OCI-LY7 (cell line): ENCODE measurements around the gene SLC66A1. TPM values are rescaled to one million over a fixed set of nuclear protein-coding genes. Genes with fewer than 3 reads are reported as not detected.

Experiments used
- BruUV-seq: library from RNA; stranded (reverse); fragments of 400-500 nt; replicated peaks from 2 replicates; lab custom pipeline; 2021; lab: Mats Ljungman, UMichigan
- CTCF ChIA-PET: fragments of 300-600 bp; sonication (Branson Sonifier 250); formaldehyde crosslinking; loops from one replicate; lab custom pipeline; 2022; ENCODE audit warnings: antibody characterized with exemption; ENCODE audit not compliant: unreplicated experiment; lab: Charles Lee
- POLR2A ChIA-PET: fragments of 300-600 bp; sonication (Branson Sonifier 250); formaldehyde crosslinking; loops from one replicate; lab custom pipeline; 2022; ENCODE audit warnings: antibody characterized with exemption; lab: Charles Lee
- DNase-seq: peaks from one replicate; pipeline ENCODE4 v3.0.0-alpha.2; 2015; ENCODE audit warnings: low spot score
- H2AFZ ChIP-seq: fragments of 200-600 bp; sonication (generic), shearing (Covaris generic); 2 replicates; pipeline ENCODE4 v1.6.1; 2014; ENCODE audit warnings: mild to moderate bottlenecking, antibody characterized with exemption, low read length, moderate library complexity
- H3K27ac ChIP-seq: fragments of 200-600 bp; sonication (generic); 2 replicates; pipeline ENCODE4 v1.5.1; 2014; ENCODE audit warnings: mixed run types, low read depth, mild to moderate bottlenecking, moderate library complexity, low read length, inconsistent platforms; ENCODE audit not compliant: poor library complexity, severe bottlenecking
- H3K36me3 ChIP-seq: fragments of 200-600 bp; sonication (generic); 2 replicates; pipeline ENCODE4 v1.6.1; 2014; ENCODE audit warnings: mild to moderate bottlenecking, antibody characterized with exemption, low read length, moderate library complexity, mixed read lengths; ENCODE audit not compliant: insufficient read depth
- H3K4me1 ChIP-seq: fragments of 200-600 bp; sonication (generic); 2 replicates; pipeline ENCODE4 v1.5.1; 2014; ENCODE audit warnings: mild to moderate bottlenecking, low read length; ENCODE audit not compliant: insufficient read depth, poor library complexity, severe bottlenecking
- H3K4me2 ChIP-seq: fragments of 200-600 bp; sonication (generic); 2 replicates; pipeline ENCODE4 v1.6.1; 2014; ENCODE audit warnings: mild to moderate bottlenecking, low read length
- H3K4me3 ChIP-seq: fragments of 200-600 bp; sonication (generic); 2 replicates; pipeline ENCODE4 v1.5.1; 2014; ENCODE audit warnings: mild to moderate bottlenecking, low read depth, low read length; ENCODE audit not compliant: poor library complexity, severe bottlenecking
- H3K79me2 ChIP-seq: fragments of 200-600 bp; sonication (generic); 2 replicates; pipeline ENCODE4 v1.6.1; 2016; ENCODE audit warnings: low read depth, mild to moderate bottlenecking, low read length, moderate library complexity, mixed read lengths; ENCODE audit not compliant: insufficient read depth
- H3K9me2 ChIP-seq: fragments of 200-600 bp; sonication (generic); 2 replicates; pipeline ENCODE4 v1.6.1; 2016; ENCODE audit warnings: mild to moderate bottlenecking, low read length, mixed read lengths; ENCODE audit not compliant: insufficient read depth
- H3K9me3 ChIP-seq: fragments of 200-600 bp; sonication (generic); 2 replicates; pipeline ENCODE4 v1.6.1; 2014; ENCODE audit warnings: mild to moderate bottlenecking, mixed run types, low read length, mixed read lengths
- H4K20me1 ChIP-seq: fragments of 200-600 bp; sonication (generic); 2 replicates; pipeline ENCODE4 v1.6.1; 2014; ENCODE audit warnings: mild to moderate bottlenecking, antibody characterized with exemption, low read length, moderate library complexity, mixed read lengths; ENCODE audit not compliant: insufficient read depth
- CTCF ChIP-seq: fragments of 200-600 bp; sonication (generic); conservative IDR thresholded peaks from 2 replicates; pipeline ENCODE4 v1.5.1; 2014; ENCODE audit warnings: mild to moderate bottlenecking, antibody characterized with exemption, low read length, moderate library complexity, mixed read lengths
- EZH2phosphoT487 ChIP-seq: fragments of 200-600 bp; sonication (generic); IDR thresholded peaks from 2 replicates; pipeline ENCODE4 v1.6.1; 2018; ENCODE audit warnings: low read depth, borderline replicate concordance, mild to moderate bottlenecking, mixed run types, antibody characterized with exemption, low read length, moderate library complexity, mixed read lengths
- intact Hi-C: fragments of 100-400 bp; cut with micrococcal nuclease; formaldehyde crosslinking; loops from one replicate; pipeline ENCODE4 v1.10.0; 2022; ENCODE audit not compliant: unreplicated experiment
- total RNA-seq, 2 experiments: library from RNA; depleted of rRNA in 1 of 2; stranded (reverse); fragments of >200 nt in 1 of 2; shearing (Covaris generic) in 1 of 2; gene quantifications; 2 replicates each; pipeline ENCODE4 v1.2.3, GENCODE V29; 2014 to 2022

SLC66A1 gene
- total RNA-seq, 2 experiments from 2014 or later, result 14.9 to 21.0 TPM

GRCh38 chr1:19327301-19327700 lies 15.2 kb downstream of the SLC66A1 start:
- POLR2A ChIA-PET, result no interaction called here
- Histone ChIP-seq H3K27ac (no peak overlapping the region), H3K9me2 (no peaks in the 10 kb centered on the region), H3K36me3 (peaks cover 14% of the 10 kb centered on the region), H3K4me1 (no peaks in the 10 kb centered on the region), H3K4me3 (no peak overlapping the region), H3K9me3 (no peaks in the 10 kb centered on the region), H4K20me1 (no peaks in the 10 kb centered on the region), H3K4me2 (no peak overlapping the region), H2AFZ (no peak overlapping the region), H3K79me2 (no peaks in the 10 kb centered on the region)
- CTCF ChIA-PET, result no interaction called here
- no TSS peak for BruUV-seq
- DNase-seq, result no peak
- intact Hi-C loops, result no loop called here
- no peak for TF ChIP-seq CTCF

GRCh38 chr1:19327736-19328135 lies 15.6 kb downstream of the SLC66A1 start:
- H3K79me2 ChIP-seq, result no peaks in the 10 kb centered on the region
- H3K4me1 ChIP-seq, result no peaks in the 10 kb centered on the region
- intact Hi-C loops, result no loop called here
- H3K4me3 ChIP-seq, result no peak overlapping the region
- no peak overlapping the region for H3K27ac ChIP-seq
- POLR2A ChIA-PET, result no interaction called here
- no peak overlapping the region for H3K4me2 ChIP-seq
- peaks cover 14% of the 10 kb centered on the region for H3K36me3 ChIP-seq
- BruUV-seq, result no TSS peak
- no peak for DNase-seq
- no peaks in the 10 kb centered on the region for H4K20me1 ChIP-seq
- no peaks in the 10 kb centered on the region for H3K9me3 ChIP-seq
- TF ChIP-seq EZH2phosphoT487 (no peak), CTCF (no peak)
- CTCF ChIA-PET, result no interaction called here
- no peaks in the 10 kb centered on the region for H3K9me2 ChIP-seq
- H2AFZ ChIP-seq, result no peak overlapping the region

- Histone ChIP-seq H3K36me3 (peaks cover 14% of the 10 kb centered on the region), H3K9me2 (no peaks in the 10 kb centered on the region), H3K27ac (no peak overlapping the region), H3K4me3 (no peak overlapping the region), H3K4me2 (no peak overlapping the region), H4K20me1 (no peaks in the 10 kb centered on the region), H3K9me3 (no peaks in the 10 kb centered on the region), H2AFZ (no peak overlapping the region), H3K4me1 (no peaks in the 10 kb centered on the region), H3K79me2 (no peaks in the 10 kb centered on the region)
- DNase-seq, result no peak
- intact Hi-C loops, result no loop called here
- POLR2A ChIA-PET, result interaction anchor here (0.6 kb wide), 1 partner anchor 162 kb away, joined by 4 read pairs; no protein-coding TSS in a partner anchor
- CTCF ChIA-PET, result no interaction called here
- no TSS peak for BruUV-seq
- TF ChIP-seq EZH2phosphoT487, result no peak
- no peak for TF ChIP-seq CTCF
These were observed 16.4 kb downstream of the SLC66A1 start for GRCh38 chr1:19328486-19328885.
